ENCODE results near the gene SYT1. TPM values are rescaled to one million over a fixed set of nuclear protein-coding genes. Genes with fewer than 3 reads are reported as not detected.

Gene SYT1
- total RNA-seq, 6 experiments from 2014 or later = 3.5 to 10.5 (median 9.1) TPM

DNA sequence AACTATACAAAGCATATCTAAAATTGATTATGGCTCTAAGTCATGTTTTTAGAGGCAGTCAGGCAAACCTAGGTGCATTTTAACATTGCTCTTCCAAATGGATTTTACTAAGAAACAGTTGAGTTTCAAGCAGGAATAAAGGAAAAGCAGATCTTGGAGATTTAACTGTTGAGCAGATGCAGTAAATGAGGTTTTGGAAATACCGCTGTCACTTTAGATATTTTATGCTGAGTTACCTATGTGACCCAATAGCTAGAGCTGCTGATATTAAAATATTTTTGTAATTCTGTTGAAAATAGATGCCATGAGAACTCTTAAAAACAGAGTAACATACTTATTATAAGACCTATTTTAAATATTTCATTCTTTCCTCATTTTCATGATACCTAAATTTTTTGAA lies 181.4 kb downstream of the SYT1 start:
- H3K4me3 Mint-ChIP-seq = no peak overlapping the region

DNA sequence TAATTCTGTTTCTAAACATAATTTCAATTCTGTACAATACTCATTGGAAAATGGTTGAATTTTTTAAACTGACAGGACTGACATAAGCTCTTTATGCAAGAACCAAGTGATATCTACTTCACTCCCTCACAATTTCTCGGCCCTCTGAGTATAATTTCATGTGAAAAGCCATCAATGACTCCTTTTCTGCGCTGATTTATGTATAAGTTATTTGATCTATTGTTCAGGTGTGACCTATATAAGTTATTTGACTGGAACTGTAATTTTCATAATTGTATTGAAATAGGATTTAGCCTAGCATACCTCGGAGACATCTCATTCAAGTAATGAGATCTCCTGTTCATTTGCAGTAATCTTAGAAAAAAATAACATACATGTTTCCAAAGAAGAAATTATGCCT lies 184.4 kb downstream of the SYT1 start:
- Mint-ChIP-seq H3K27me3 (ENCODE audit: insufficient read depth) (no peaks in the 10 kb centered on the region), H3K27ac (no peak overlapping the region), H3K4me3 (no peak overlapping the region), H3K4me1 (ENCODE audit: low read depth) (peaks cover 3% of the 10 kb centered on the region; the same call in 1 of the 2 replicates), H3K9me3 (no peaks in the 10 kb centered on the region), H3K36me3 (ENCODE audit: low read depth) (no peaks in the 10 kb centered on the region)
- no peak for DNase-seq
- TF ChIP-seq, protein P1, sequence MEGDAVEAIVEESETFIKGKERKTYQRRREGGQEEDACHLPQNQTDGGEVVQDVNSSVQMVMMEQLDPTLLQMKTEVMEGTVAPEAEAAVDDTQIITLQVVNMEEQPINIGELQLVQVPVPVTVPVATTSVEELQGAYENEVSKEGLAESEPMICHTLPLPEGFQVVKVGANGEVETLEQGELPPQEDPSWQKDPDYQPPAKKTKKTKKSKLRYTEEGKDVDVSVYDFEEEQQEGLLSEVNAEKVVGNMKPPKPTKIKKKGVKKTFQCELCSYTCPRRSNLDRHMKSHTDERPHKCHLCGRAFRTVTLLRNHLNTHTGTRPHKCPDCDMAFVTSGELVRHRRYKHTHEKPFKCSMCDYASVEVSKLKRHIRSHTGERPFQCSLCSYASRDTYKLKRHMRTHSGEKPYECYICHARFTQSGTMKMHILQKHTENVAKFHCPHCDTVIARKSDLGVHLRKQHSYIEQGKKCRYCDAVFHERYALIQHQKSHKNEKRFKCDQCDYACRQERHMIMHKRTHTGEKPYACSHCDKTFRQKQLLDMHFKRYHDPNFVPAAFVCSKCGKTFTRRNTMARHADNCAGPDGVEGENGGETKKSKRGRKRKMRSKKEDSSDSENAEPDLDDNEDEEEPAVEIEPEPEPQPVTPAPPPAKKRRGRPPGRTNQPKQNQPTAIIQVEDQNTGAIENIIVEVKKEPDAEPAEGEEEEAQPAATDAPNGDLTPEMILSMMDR (IDR thresholded peaks at IDR 0.05) = no peak

More for the DNA sequence above, 181.4 kb downstream of the SYT1 start:
- H3K36me3 Mint-ChIP-seq (ENCODE audit: low read depth) = no peaks in the 10 kb centered on the region
- no peaks in the 10 kb centered on the region for H3K9me3 Mint-ChIP-seq
- no peaks in the 10 kb centered on the region for H3K27me3 Mint-ChIP-seq (ENCODE audit: insufficient read depth)
- H3K27ac Mint-ChIP-seq = no peak overlapping the region
- H3K4me1 Mint-ChIP-seq (ENCODE audit: low read depth) = no peaks in the 10 kb centered on the region
- TF ChIP-seq, protein P1 (IDR thresholded peaks at IDR 0.05) = no peak
- DNase-seq = no peak

DNA sequence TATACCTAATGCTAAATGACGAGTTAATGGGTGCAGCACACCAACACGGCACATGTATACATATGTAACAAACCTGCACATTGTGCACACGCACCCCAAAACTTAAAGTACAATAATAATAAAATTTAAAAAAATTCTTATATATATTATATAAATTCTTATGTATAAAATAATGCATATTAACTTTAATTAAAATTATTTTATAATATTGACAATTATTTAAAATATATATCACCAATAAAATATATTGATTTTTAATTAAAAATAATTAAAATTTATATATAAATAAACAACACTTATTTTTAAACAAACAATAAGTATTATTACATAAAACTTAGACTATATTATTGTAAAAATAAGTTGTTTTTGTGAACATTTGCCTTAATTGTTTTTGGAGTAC lies 188.8 kb downstream of the SYT1 start:
- Mint-ChIP-seq H3K27me3 (ENCODE audit: insufficient read depth) (no peaks in the 10 kb centered on the region), H3K4me3 (no peak overlapping the region), H3K27ac (no peak overlapping the region), H3K36me3 (ENCODE audit: low read depth) (no peaks in the 10 kb centered on the region), H3K9me3 (no peaks in the 10 kb centered on the region), H3K4me1 (ENCODE audit: low read depth) (peaks cover 44% of the 10 kb centered on the region)
- TF ChIP-seq, protein P1 (IDR thresholded peaks at IDR 0.05) = no peak
- DNase-seq = no peak

DNA sequence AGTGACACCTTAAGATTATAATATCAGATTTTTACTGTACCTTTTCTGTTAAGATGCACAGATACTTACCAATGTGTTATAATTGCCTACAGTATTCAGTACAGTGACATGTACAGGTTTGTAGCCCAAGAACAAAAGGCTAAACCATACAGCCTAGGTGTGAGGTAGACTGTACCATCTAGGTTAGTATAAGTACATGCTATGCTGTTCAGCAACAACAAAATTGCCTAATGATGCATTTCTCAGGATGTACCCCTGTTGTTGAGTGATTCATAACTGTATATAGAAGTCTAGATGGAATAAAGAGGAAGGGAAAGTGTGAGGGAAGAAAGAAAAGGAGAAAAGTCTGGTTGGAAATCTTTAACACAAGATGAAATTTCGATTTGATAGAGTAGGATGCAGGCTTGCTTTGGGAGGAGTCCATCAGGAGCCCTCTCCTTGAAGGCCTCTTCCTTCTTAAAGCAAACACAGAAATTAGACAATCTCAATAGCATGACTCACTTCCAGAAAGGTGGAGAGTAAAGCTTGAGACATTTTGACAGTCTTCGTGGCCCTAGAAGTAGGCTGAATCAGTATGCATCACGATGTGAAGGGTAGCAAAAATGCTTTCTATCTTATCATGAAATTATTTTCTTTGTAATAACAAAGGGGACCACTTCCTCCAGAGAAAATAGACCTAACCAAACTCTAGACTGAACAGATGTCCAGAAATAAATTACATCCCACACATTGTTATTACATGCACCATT lies 191.5 kb downstream of the SYT1 start:
- Mint-ChIP-seq H3K4me3 (peak overlapping the region; percentile 58), H3K36me3 (ENCODE audit: low read depth) (peaks cover 9% of the 10 kb centered on the region; the same call in 1 of the 2 replicates), H3K27ac (peak overlapping the region; percentile 76), H3K9me3 (no peaks in the 10 kb centered on the region), H3K4me1 (ENCODE audit: low read depth) (peaks cover 52% of the 10 kb centered on the region), H3K27me3 (ENCODE audit: insufficient read depth) (no peaks in the 10 kb centered on the region; the same call in 1 of the 2 replicates)
- TF ChIP-seq, protein P1 (IDR thresholded peaks at IDR 0.05) = no peak
- peak; percentile 66 for DNase-seq

DNA sequence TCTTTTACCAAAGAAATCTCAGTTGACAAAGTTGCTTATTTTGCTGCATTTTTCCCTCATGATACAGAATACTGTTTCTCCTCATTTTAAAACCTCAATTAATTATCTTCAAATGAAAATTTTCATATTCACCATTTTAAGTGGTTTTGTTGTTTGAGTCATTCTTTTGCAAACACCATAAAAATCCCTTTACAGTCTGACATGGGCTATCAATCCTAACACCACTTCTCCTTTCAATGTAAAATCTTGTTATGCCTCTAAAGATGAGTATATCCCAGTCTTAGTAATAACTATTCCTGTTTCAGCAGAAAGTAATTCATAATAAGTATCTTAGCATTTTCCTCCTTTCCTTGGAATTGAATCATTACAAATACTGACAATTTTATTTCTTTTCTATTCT lies 192.2 kb downstream of the SYT1 start:
- peaks cover 9% of the 10 kb centered on the region; the same call in 1 of the 2 replicates for H3K36me3 Mint-ChIP-seq (ENCODE audit: low read depth)
- peak overlapping the region; percentile 76; the same call in 1 of the 2 replicates for H3K27ac Mint-ChIP-seq
- peak; percentile 25 for DNase-seq
- no peaks in the 10 kb centered on the region for H3K9me3 Mint-ChIP-seq
- TF ChIP-seq, protein P1 (IDR thresholded peaks at IDR 0.05) = no peak
- H3K4me1 Mint-ChIP-seq (ENCODE audit: low read depth) = peaks cover 52% of the 10 kb centered on the region
- peak overlapping the region; percentile 46 for H3K4me3 Mint-ChIP-seq
- no peaks in the 10 kb centered on the region; the same call in 1 of the 2 replicates for H3K27me3 Mint-ChIP-seq (ENCODE audit: insufficient read depth)
